ENCODE data around the gene AGXT. TPM values are rescaled to one million over a fixed set of nuclear protein-coding genes. Genes with fewer than 3 reads are reported as not detected.

AGXT gene
- total RNA-seq, 1 donor from 2014 or later, result not detected

- Mint-ChIP-seq H3K36me3 (ENCODE audit: low read depth) (no peaks in the 10 kb centered on the region), H3K4me3 (no peak overlapping the region), H3K27me3 (peaks cover 12% of the 10 kb centered on the region), H3K27ac (no peak overlapping the region), H3K4me1 (no peaks in the 10 kb centered on the region), H3K9me3 (no peaks in the 10 kb centered on the region)
- DNase-seq, result no peak
- intact Hi-C loops (cut with micrococcal nuclease), result no loop called here
Observed at GRCh38 chr2:240878341-240878936, 9.8 kb downstream of the AGXT start.

GRCh38 chr2:240879105-240879504, 10.5 kb downstream of the AGXT start:
- DNase-seq, result no peak
- intact Hi-C loops (cut with micrococcal nuclease), result no loop called here
- Mint-ChIP-seq H3K36me3 (ENCODE audit: low read depth) (no peaks in the 10 kb centered on the region), H3K4me3 (no peak overlapping the region), H3K27ac (no peak overlapping the region), H3K4me1 (no peaks in the 10 kb centered on the region), H3K9me3 (no peaks in the 10 kb centered on the region), H3K27me3 (peaks cover 12% of the 10 kb centered on the region)

DNA sequence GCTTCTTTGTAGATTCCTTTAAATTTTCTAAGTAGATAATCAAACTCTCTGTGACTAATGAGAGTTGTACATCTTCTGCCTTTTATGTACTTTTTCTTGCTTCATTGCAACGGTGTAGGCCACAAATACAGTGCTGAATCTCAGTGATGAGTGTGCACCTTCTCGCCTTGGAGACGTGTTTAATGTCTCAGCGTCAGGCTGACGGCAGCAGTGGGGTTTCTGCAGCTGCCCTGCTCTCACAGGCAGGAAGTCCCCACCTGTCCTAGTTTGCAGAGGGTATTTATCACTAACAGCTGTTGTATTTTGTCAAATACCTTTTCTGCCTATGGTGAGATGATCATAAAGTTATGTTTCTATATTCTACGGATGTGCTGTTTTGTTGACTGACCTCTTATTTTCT, 13.3 kb downstream of the AGXT start:
- Mint-ChIP-seq H3K27me3 (peaks cover 12% of the 10 kb centered on the region), H3K27ac (no peak overlapping the region), H3K9me3 (no peaks in the 10 kb centered on the region), H3K36me3 (ENCODE audit: low read depth) (no peaks in the 10 kb centered on the region), H3K4me3 (no peak overlapping the region), H3K4me1 (no peaks in the 10 kb centered on the region)
- intact Hi-C loops (cut with micrococcal nuclease), result no loop called here
- no peak for DNase-seq

- H3K4me3 Mint-ChIP-seq, result no peak overlapping the region
Observed at GRCh38 chr2:240884221-240884620, 15.6 kb downstream of the AGXT start.

GRCh38 chr2:240884745-240885144, 16.1 kb downstream of the AGXT start:
- no peaks in the 10 kb centered on the region for H3K36me3 Mint-ChIP-seq (ENCODE audit: low read depth)
- H3K27ac Mint-ChIP-seq, result no peak overlapping the region
- intact Hi-C loops (cut with micrococcal nuclease), result no loop called here
- peaks cover 12% of the 10 kb centered on the region for H3K27me3 Mint-ChIP-seq
- no peaks in the 10 kb centered on the region for H3K4me1 Mint-ChIP-seq
- DNase-seq, result no peak
- no peaks in the 10 kb centered on the region for H3K9me3 Mint-ChIP-seq
- no peak overlapping the region for H3K4me3 Mint-ChIP-seq

More at GRCh38 chr2:240884221-240884620, 15.6 kb downstream of the AGXT start:
- no peaks in the 10 kb centered on the region for H3K4me1 Mint-ChIP-seq
- no peaks in the 10 kb centered on the region for H3K9me3 Mint-ChIP-seq
- H3K27ac Mint-ChIP-seq, result no peak overlapping the region
- intact Hi-C loops (cut with micrococcal nuclease), result no loop called here
- H3K36me3 Mint-ChIP-seq (ENCODE audit: low read depth), result no peaks in the 10 kb centered on the region
- no peak for DNase-seq
- H3K27me3 Mint-ChIP-seq, result peaks cover 12% of the 10 kb centered on the region

DNA sequence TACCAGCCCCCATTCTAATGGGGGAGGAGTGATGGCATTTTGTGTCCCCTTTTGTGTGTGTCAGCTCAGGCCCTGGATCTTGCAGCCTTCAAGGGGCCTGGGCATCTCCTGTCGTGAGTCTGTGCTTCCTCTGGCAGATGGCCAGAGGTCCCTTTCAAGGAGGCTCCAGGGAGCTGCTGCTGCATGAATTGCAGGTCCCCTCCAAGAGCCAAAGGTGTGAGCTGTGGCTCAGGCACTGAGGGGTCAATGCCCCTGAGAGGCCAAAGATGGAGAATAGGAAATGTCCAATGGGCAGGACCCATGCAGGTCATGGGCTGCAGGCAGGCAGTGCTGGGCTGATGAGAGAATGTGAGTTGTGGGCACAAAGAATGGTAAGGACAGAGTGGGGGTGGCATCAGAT, 16.9 kb downstream of the AGXT start:
- Mint-ChIP-seq H3K9me3 (no peaks in the 10 kb centered on the region), H3K4me3 (no peak overlapping the region), H3K4me1 (no peaks in the 10 kb centered on the region), H3K36me3 (ENCODE audit: low read depth) (no peaks in the 10 kb centered on the region), H3K27me3 (peaks cover 12% of the 10 kb centered on the region), H3K27ac (no peak overlapping the region)
- DNase-seq, result no peak
- intact Hi-C loops (cut with micrococcal nuclease), result no loop called here

DNA sequence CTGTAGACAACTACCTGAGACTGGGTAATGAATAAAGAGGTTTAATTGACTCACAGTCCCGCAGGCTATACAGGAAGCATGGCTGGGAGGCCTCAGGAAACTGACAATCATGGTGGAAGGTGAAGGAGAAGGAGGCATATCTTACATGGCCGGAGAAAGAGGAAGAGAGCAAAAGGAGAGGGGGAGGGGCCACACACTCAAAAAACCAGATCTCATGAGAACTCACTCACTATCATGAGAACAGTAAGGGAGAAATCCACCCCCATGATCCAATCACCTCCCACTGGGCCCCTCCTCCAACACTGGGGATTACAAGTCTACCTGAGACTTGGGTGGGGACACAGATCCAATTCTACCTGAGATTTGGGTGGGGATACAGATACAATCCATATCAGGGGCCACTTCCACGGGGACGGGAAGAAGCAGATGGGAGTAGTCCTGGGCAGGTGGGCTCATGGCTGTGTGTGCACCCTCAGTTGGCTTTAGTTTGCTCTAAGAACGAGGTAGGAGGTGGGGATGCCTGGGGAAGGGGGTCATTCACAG, 17.5 kb downstream of the AGXT start:
- Mint-ChIP-seq H3K27me3 (peaks cover 12% of the 10 kb centered on the region), H3K4me3 (no peak overlapping the region), H3K27ac (no peak overlapping the region), H3K4me1 (no peaks in the 10 kb centered on the region), H3K9me3 (no peaks in the 10 kb centered on the region), H3K36me3 (ENCODE audit: low read depth) (no peaks in the 10 kb centered on the region)
- DNase-seq, result no peak
- intact Hi-C loops (cut with micrococcal nuclease), result no loop called here

DNA sequence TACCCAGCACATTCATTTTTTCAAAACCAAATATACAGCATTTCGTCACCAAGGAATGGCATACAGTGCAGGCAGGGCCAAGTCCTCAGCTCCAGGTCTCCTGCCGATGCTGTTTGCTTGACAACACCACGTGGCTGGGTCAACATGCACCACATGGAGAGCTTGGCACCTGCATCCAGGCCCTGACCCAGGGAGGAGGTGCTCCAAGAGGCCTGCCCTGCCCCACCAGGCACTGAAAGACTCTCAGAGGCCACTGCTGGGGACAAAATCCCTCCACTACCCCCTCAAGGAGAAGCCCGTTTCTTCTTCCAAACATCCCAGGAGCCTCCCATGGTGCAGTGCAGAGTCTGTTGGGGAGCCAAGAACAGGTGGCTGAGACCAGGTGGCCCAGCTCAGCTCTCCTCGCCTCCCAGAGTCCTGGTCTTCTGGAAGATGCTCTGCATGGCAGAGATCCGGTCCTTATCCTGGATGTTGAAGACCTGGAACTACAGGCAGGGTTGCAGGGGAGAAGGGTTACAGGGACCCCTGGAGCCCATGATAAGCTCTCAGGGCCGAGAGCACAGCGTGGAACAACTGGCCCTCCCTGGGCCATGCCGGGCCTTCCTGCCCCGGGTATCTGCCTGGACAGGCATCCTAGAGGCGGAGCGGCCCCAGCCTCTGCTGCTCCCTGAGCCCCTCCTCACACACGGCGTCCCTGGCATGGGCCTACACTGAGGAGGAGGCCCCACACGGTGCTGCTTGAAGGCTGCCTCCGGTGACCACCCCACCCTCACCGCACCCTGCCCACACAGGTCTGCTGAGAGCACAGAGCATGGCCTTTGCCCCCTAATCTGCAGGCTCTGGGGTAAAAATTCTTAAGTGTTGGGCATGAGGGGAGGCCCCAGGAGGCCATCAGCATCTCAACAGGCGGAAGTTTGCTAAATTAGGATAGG, 18.3 kb downstream of the AGXT start:
- Mint-ChIP-seq H3K27me3 (peaks cover 10% of the 10 kb centered on the region), H3K27ac (no peak overlapping the region), H3K36me3 (ENCODE audit: low read depth) (no peaks in the 10 kb centered on the region), H3K4me1 (no peaks in the 10 kb centered on the region), H3K9me3 (no peaks in the 10 kb centered on the region), H3K4me3 (no peak overlapping the region)
- intact Hi-C loops (cut with micrococcal nuclease), result no loop called here
- DNase-seq, result no peak

DNA sequence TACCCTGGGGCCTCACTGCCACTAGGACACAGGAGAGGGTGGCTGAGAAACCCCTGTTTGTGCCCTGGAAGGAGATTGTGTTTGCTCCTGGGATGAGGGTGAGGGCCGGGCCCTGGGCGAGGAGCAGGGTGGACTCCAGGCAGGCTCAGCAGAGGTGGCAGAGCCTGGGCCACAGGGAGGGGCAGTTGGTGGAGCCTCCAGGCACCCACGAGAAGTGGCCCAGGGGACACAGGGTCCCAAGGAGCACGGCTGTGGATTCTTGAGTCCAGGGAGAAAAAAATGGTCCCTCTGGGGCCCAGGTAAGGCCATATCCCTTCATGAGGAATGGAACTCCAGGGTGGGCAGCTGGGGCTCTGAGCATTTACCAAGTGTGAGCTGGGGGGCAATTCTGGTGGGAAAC, 19.0 kb downstream of the AGXT start:
- intact Hi-C loops (cut with micrococcal nuclease), result no loop called here
- no peaks in the 10 kb centered on the region for H3K36me3 Mint-ChIP-seq (ENCODE audit: low read depth)
- no peaks in the 10 kb centered on the region for H3K4me1 Mint-ChIP-seq
- no peak overlapping the region for H3K4me3 Mint-ChIP-seq
- peaks cover 5% of the 10 kb centered on the region for H3K27me3 Mint-ChIP-seq
- no peaks in the 10 kb centered on the region for H3K9me3 Mint-ChIP-seq
- no peak overlapping the region for H3K27ac Mint-ChIP-seq
- no peak for DNase-seq

- no peaks in the 10 kb centered on the region for H3K9me3 Mint-ChIP-seq
- no peak overlapping the region for H3K4me3 Mint-ChIP-seq
- intact Hi-C loops (cut with micrococcal nuclease), result no loop called here
- no peak overlapping the region for H3K27ac Mint-ChIP-seq
- no peak for DNase-seq
- no peaks in the 10 kb centered on the region for H3K4me1 Mint-ChIP-seq
- H3K27me3 Mint-ChIP-seq, result peaks cover 1% of the 10 kb centered on the region
- no peaks in the 10 kb centered on the region for H3K36me3 Mint-ChIP-seq (ENCODE audit: low read depth)
Observed at GRCh38 chr2:240888130-240888889, 19.7 kb downstream of the AGXT start.

GRCh38 chr2:240888890-240889573, 20.4 kb downstream of the AGXT start:
- no peak for DNase-seq
- intact Hi-C loops (cut with micrococcal nuclease), result no loop called here
- Mint-ChIP-seq H3K27me3 (no peaks in the 10 kb centered on the region), H3K4me1 (peaks cover 2% of the 10 kb centered on the region), H3K9me3 (no peaks in the 10 kb centered on the region), H3K27ac (no peak overlapping the region), H3K4me3 (no peak overlapping the region), H3K36me3 (ENCODE audit: low read depth) (no peaks in the 10 kb centered on the region)

GRCh38 chr2:240889601-240890560, 21.3 kb downstream of the AGXT start:
- H3K36me3 Mint-ChIP-seq (ENCODE audit: low read depth), result no peaks in the 10 kb centered on the region
- intact Hi-C loops (cut with micrococcal nuclease), result no loop called here
- no peak overlapping the region for H3K4me3 Mint-ChIP-seq

More at GRCh38 chr2:240889601-240890560, 21.3 kb downstream of the AGXT start:
- DNase-seq, result no peak
- no peak overlapping the region for H3K27ac Mint-ChIP-seq
- H3K27me3 Mint-ChIP-seq, result no peaks in the 10 kb centered on the region
- H3K9me3 Mint-ChIP-seq, result no peaks in the 10 kb centered on the region
- H3K4me1 Mint-ChIP-seq, result peaks cover 2% of the 10 kb centered on the region

All from activated CD4-positive, alpha-beta T cell treated with anti-CD3 and anti-CD28 coated beads, Interleukin-2, amount 10 ng/mL, durations not matched to agents 24 days and 14 days (primary cell).